GM23338 (cell line): ENCODE data around the gene ZBTB20.

Experiments used
- CTCF ChIP-seq, 2 experiments: fragments of 200-600 bp in 1 of 2; sonication (generic) in 1 of 2; conservative IDR thresholded peaks; 2 replicates each; pipeline versions ENCODE4 v1.5.1 to v1.6.1; 2016 to 2017; ENCODE audit warnings: antibody characterized with exemption in 2 of 2, low read depth in 2 of 2, mild to moderate bottlenecking in 2 of 2, moderate library complexity in 1 of 2
- EZH2 ChIP-seq: fragments of 200-600 bp; sonication (generic); IDR thresholded peaks from one replicate; pipeline ENCODE4 v1.8.0; 2017; ENCODE audit warnings: antibody characterized with exemption, mild to moderate bottlenecking, low read depth; ENCODE audit not compliant: unreplicated experiment
- EZH2phosphoT487 ChIP-seq: fragments of 200-600 bp; sonication (generic); IDR thresholded peaks from one replicate; pipeline ENCODE4 v1.8.1; 2018; ENCODE audit warnings: antibody characterized with exemption; ENCODE audit not compliant: unreplicated experiment
- JUNB ChIP-seq: IDR thresholded peaks from one replicate; pipeline ENCODE4 v1.6.1; 2016; ENCODE audit warnings: antibody characterized with exemption; ENCODE audit not compliant: unreplicated experiment
- NANOG ChIP-seq: IDR thresholded peaks from 2 replicates; pipeline ENCODE4 v1.6.1; 2016; ENCODE audit warnings: antibody characterized with exemption, borderline replicate concordance
- POLR2AphosphoS5 ChIP-seq: IDR thresholded peaks from 2 replicates; pipeline ENCODE4 v1.6.1; 2016; ENCODE audit warnings: antibody characterized with exemption, low read depth
- REST ChIP-seq: IDR thresholded peaks from one replicate; pipeline ENCODE4 v1.6.1; 2018; ENCODE audit warnings: antibody characterized with exemption; ENCODE audit not compliant: unreplicated experiment

- TF ChIP-seq CTCF (conservative IDR thresholded peaks at IDR 0.05; ENCODE audit: low read depth in 2 of 2) (no peak), POLR2AphosphoS5 (no peak), NANOG (no peak), EZH2 (no peak), REST (no peak), JUNB (no peak), EZH2phosphoT487 (no peak)
Observed at GRCh38 chr3:115038817-115039216, 108.3 kb downstream of the ZBTB20 start.
